H1 (cell line): ENCODE measurements around the gene PKNOX1. TPM values are rescaled to one million over a fixed set of nuclear protein-coding genes. Genes with fewer than 3 reads are reported as not detected.

Experiments
- CTCF ChIA-PET: fragments of 300-600 bp; sonication (Branson Sonifier 250); formaldehyde crosslinking; loops from one replicate; lab custom pipeline; 2021; ENCODE audit not compliant: partially characterized antibody; lab: Charles Lee
- POLR2A ChIA-PET: fragments of 300-600 bp; sonication (Branson Sonifier 250); formaldehyde crosslinking; loops from one replicate; lab custom pipeline; 2021; ENCODE audit warnings: inconsistent platforms; ENCODE audit not compliant: partially characterized antibody; lab: Charles Lee
- DNase-seq, 2 experiments: peaks; one replicate each; pipeline versions ENCODE4 v3.0.0 to v3.0.0-alpha.2; 2010 to 2022; ENCODE audit warnings: low spot score in 2 of 2, low read depth in 1 of 2, mixed read lengths in 1 of 2
- FAIRE-seq: peaks from 2 replicates; lab custom pipeline; 2011; peaks lifted over from hg19 to GRCh38; lab: Jason Lieb, UNC
- H2AFZ ChIP-seq: 2 replicates; pipeline ENCODE4 v1.8.1; 2012; ENCODE audit warnings: low read length, inconsistent platforms
- H2AK5ac ChIP-seq: 2 replicates; pipeline ENCODE4 v1.6.1; 2013; ENCODE audit warnings: low read depth, low read length
- H2BK120ac ChIP-seq: replicated peaks from 2 replicates; pipeline ENCODE3; 2013; ENCODE audit warnings: low read depth, low read length, inconsistent platforms
- H2BK12ac ChIP-seq: 2 replicates; pipeline ENCODE4 v1.6.1; 2013; ENCODE audit warnings: low read depth, low read length
- H2BK15ac ChIP-seq: 2 replicates; pipeline ENCODE4 v1.6.1; 2013; ENCODE audit warnings: low read length
- H2BK20ac ChIP-seq: 2 replicates; pipeline ENCODE4 v1.6.1; 2013; ENCODE audit warnings: low read length
- H2BK5ac ChIP-seq: 2 replicates; pipeline ENCODE4 v1.6.1; 2013; ENCODE audit warnings: low read depth, low read length
- H3K14ac ChIP-seq: 2 replicates; pipeline ENCODE4 v1.6.1; 2013; ENCODE audit warnings: inconsistent platforms; ENCODE audit not compliant: insufficient read length
- H3K18ac ChIP-seq: 2 replicates; pipeline ENCODE4 v1.6.1; 2013; ENCODE audit warnings: low read length; ENCODE audit errors: extremely low read depth
- H3K23ac ChIP-seq: 2 replicates; pipeline ENCODE4 v1.6.1; 2013; ENCODE audit warnings: inconsistent platforms; ENCODE audit not compliant: insufficient read length
- H3K23me2 ChIP-seq: 2 replicates; pipeline ENCODE4 v1.6.1; 2013; ENCODE audit warnings: low read depth, low read length
- H3K27ac ChIP-seq: 2 replicates; pipeline ENCODE4 v1.6.1; 2011; ENCODE audit warnings: low read depth, low read length, inconsistent platforms
- H3K27me3 ChIP-seq, 4 experiments: replicated peaks in 1 of 4; 1 replicate in 1 of 4; 2 replicates in 3 of 4; pipeline versions ENCODE4 v1.6.1 to v1.8.1; 2011 to 2013; ENCODE audit warnings: low read length in 3 of 4, mild to moderate bottlenecking in 3 of 4, inconsistent platforms in 2 of 4, mixed read lengths in 2 of 4, moderate library complexity in 1 of 4; ENCODE audit not compliant: control insufficient read depth in 3 of 4, insufficient read depth in 3 of 4; ENCODE audit errors: extremely low read depth in 1 of 4
- H3K36me3 ChIP-seq, 4 experiments: 2 replicates each; pipeline versions ENCODE4 v1.6.1 to v1.8.1; 2011 to 2013; ENCODE audit warnings: mild to moderate bottlenecking in 4 of 4, low read length in 3 of 4, moderate library complexity in 2 of 4, control low read depth in 1 of 4, inconsistent platforms in 1 of 4; ENCODE audit not compliant: insufficient read depth in 4 of 4, control insufficient read depth in 2 of 4
- H3K4ac ChIP-seq: replicated peaks from 2 replicates; pipeline ENCODE3; 2013; ENCODE audit warnings: low read length, low read depth, mixed read lengths, inconsistent platforms; ENCODE audit not compliant: insufficient read length
- H3K4me1 ChIP-seq, 4 experiments: replicated peaks in 1 of 4; 1 replicate in 1 of 4; 2 replicates in 3 of 4; pipeline versions ENCODE4 v1.6.1 to v1.8.1; 2011 to 2013; ENCODE audit warnings: low read length in 3 of 4, inconsistent platforms in 2 of 4, mixed read lengths in 1 of 4; ENCODE audit not compliant: insufficient read depth in 4 of 4, control insufficient read depth in 3 of 4
- H3K4me2 ChIP-seq, 2 experiments: 2 replicates each; pipeline versions ENCODE4 v1.6.1 to v1.8.1; 2011 to 2013; ENCODE audit warnings: low read depth in 2 of 2, low read length in 2 of 2, control low read depth in 1 of 2, inconsistent platforms in 1 of 2, mild to moderate bottlenecking in 1 of 2; ENCODE audit not compliant: insufficient read depth in 1 of 2
- H3K4me3 ChIP-seq, 4 experiments: fragments of 200-600, 300-600 bp in 1 of 4; sonication (generic), shearing (Covaris generic), sonication (Bioruptor Twin) in 1 of 4; 2 replicates each; pipeline versions ENCODE4 v1.5.1 to v1.8.1; 2011 to 2016; ENCODE audit warnings: low read length in 4 of 4, low read depth in 3 of 4, control low read depth in 2 of 4, inconsistent platforms in 2 of 4, mild to moderate bottlenecking in 2 of 4, mixed read lengths in 1 of 4, moderate library complexity in 1 of 4; ENCODE audit not compliant: insufficient read depth in 2 of 4; ENCODE audit errors: extremely low read depth in 1 of 4
- H3K56ac ChIP-seq: replicated peaks from 2 replicates; pipeline ENCODE3; 2013; ENCODE audit warnings: low read depth, mild to moderate bottlenecking, mixed read lengths, low read length, inconsistent platforms; ENCODE audit not compliant: insufficient read length
- H3K79me1 ChIP-seq: 2 replicates; pipeline ENCODE4 v1.6.1; 2013; ENCODE audit warnings: low read depth, low read length, control low read depth
- H3K79me2 ChIP-seq, 2 experiments: 2 replicates each; pipeline versions ENCODE4 v1.6.1 to v1.8.1; 2012 to 2013; ENCODE audit warnings: low read length in 2 of 2, mild to moderate bottlenecking in 2 of 2, inconsistent platforms in 1 of 2; ENCODE audit not compliant: insufficient read depth in 2 of 2, control insufficient read depth in 1 of 2
- H3K9ac ChIP-seq, 4 experiments: replicated peaks in 1 of 4; 1 replicate in 1 of 4; 2 replicates in 3 of 4; pipeline versions ENCODE4 v1.6.1 to v1.8.1; 2011 to 2013; ENCODE audit warnings: low read depth in 3 of 4, low read length in 3 of 4, control low read depth in 2 of 4, mild to moderate bottlenecking in 2 of 4, moderate library complexity in 2 of 4, inconsistent platforms in 1 of 4; ENCODE audit errors: extremely low read depth in 1 of 4
- H3K9me3 ChIP-seq, 2 experiments: 2 replicates each; pipeline versions ENCODE4 v1.6.1 to v1.8.1; 2012 to 2013; ENCODE audit warnings: mild to moderate bottlenecking in 2 of 2, moderate library complexity in 2 of 2, control low read depth in 1 of 2, inconsistent platforms in 1 of 2, low read depth in 1 of 2, low read length in 1 of 2, mixed read lengths in 1 of 2; ENCODE audit not compliant: insufficient read depth in 2 of 2
- H4K20me1 ChIP-seq, 2 experiments: replicated peaks in 1 of 2; 2 replicates each; pipeline versions ENCODE3 to v1.8.1; 2011 to 2013; ENCODE audit warnings: inconsistent platforms in 2 of 2, low read length in 2 of 2, mild to moderate bottlenecking in 1 of 2; ENCODE audit not compliant: insufficient read depth in 2 of 2, control insufficient read depth in 1 of 2
- H4K5ac ChIP-seq: 2 replicates; pipeline ENCODE4 v1.6.1; 2013; ENCODE audit warnings: low read length, low read depth, mixed read lengths, inconsistent platforms; ENCODE audit not compliant: insufficient read length
- H4K8ac ChIP-seq: 2 replicates; pipeline ENCODE4 v1.8.0; 2013; ENCODE audit warnings: mild to moderate bottlenecking, moderate library complexity, low read length, inconsistent platforms; ENCODE audit not compliant: insufficient read depth; ENCODE audit errors: extremely low read depth
- H4K91ac ChIP-seq: replicated peaks from 2 replicates; pipeline ENCODE3; 2013; ENCODE audit warnings: low read length, mixed read lengths, inconsistent platforms; ENCODE audit not compliant: insufficient read length
- BRCA1 ChIP-seq: IDR thresholded peaks from 2 replicates; pipeline ENCODE4 v1.6.1; 2012; ENCODE audit warnings: low read depth, low read length, improper control_type of control experiment
- CREB1 ChIP-seq: IDR thresholded peaks from 2 replicates; pipeline ENCODE4 v1.6.1; 2012; ENCODE audit warnings: inconsistent platforms
- FOSL1 ChIP-seq: IDR thresholded peaks from 2 replicates; pipeline ENCODE4 v1.6.1; 2011; ENCODE audit warnings: mild to moderate bottlenecking, low read depth, low read length, moderate library complexity; ENCODE audit not compliant: insufficient read depth
- GTF2F1 ChIP-seq: IDR thresholded peaks from 2 replicates; pipeline ENCODE4 v1.6.1; 2012; ENCODE audit warnings: low read depth, low read length, improper control_type of control experiment, borderline replicate concordance
- HDAC6 ChIP-seq: IDR thresholded peaks from one replicate; pipeline ENCODE4 v1.7.1; 2012; ENCODE audit warnings: low read depth, mild to moderate bottlenecking, inconsistent platforms, low read length, moderate library complexity
- JUN ChIP-seq: IDR thresholded peaks from 2 replicates; pipeline ENCODE4 v1.6.1; 2011; ENCODE audit warnings: low read depth, mild to moderate bottlenecking, improper control_type of control experiment, low read length
- JUND ChIP-seq: IDR thresholded peaks from 2 replicates; pipeline ENCODE4 v1.6.1; 2011; ENCODE audit warnings: mild to moderate bottlenecking, improper control_type of control experiment, low read length
- SIRT6 ChIP-seq: IDR thresholded peaks from one replicate; pipeline ENCODE4 v1.7.1; 2012; ENCODE audit warnings: low read length, inconsistent platforms
- TBP ChIP-seq: IDR thresholded peaks from 2 replicates; pipeline ENCODE4 v1.6.1; 2011; ENCODE audit warnings: low read depth, low read length, improper control_type of control experiment
- TCF12 ChIP-seq: IDR thresholded peaks from 2 replicates; pipeline ENCODE4 v1.6.1; 2011; ENCODE audit warnings: low read depth, mild to moderate bottlenecking, low read length
- WGBS, 2 experiments: shearing (Covaris generic) in 1 of 2; methylation state at CpG; one replicate each; pipeline versions ENCODE4 v1.1.6 to v1.1.7; 2013 to 2015; ENCODE audit warnings: low lambda C conversion rate in 2 of 2, mixed read lengths in 2 of 2, inconsistent platforms in 1 of 2, low coverage in 1 of 2, missing lambda C conversion rate in 1 of 2; ENCODE audit not compliant: insufficient replicate concordance in 2 of 2, insufficient coverage in 1 of 2, insufficient read length in 1 of 2; ENCODE audit errors: extremely low coverage in 1 of 2, missing lambda C conversion rate in 1 of 2; 5-methylcytosine and 5-hydroxymethylcytosine counted together
- polyA plus RNA-seq, 7 experiments: library from polyadenylated mRNA; depleted of rRNA in 3 of 7; stranded (reverse) in 5 of 7; unstranded in 2 of 7; fragments of >200 nt in 5 of 7; fragments of 200-250 nt in 2 of 7; gene quantifications; 1 replicate in 5 of 7; 2 replicates in 1 of 7; 4 replicates in 1 of 7; pipeline versions ENCODE4 v1.2.1 to v1.2.3, GENCODE V29; 2011 to 2013; ENCODE audit warnings: missing spikeins in 2 of 7, mixed read lengths in 2 of 7
- total RNA-seq: library from RNA; stranded (reverse); fragmentation: NEBNext Ultra II Directional; extraction: Animal tissue kit (Norgen Biotek cat#: 25700); gene quantifications from 2 replicates; pipeline ENCODE4 v1.2.1, GENCODE V29; 2021

The PKNOX1 gene
- total and polyA plus RNA-seq, 2 of the 8 experiments (the other 6 are each of a cell fraction or from before 2014, with no cell fraction given): 20.4 to 31.9 TPM

- Histone ChIP-seq H3K23ac (no peak overlapping the region), H3K56ac (no peak overlapping the region), H3K4me2 (no peak overlapping the region), H3K4me3 (no peak overlapping the region), H3K79me1 (peaks cover 2% of the 10 kb centered on the region; the same call in 1 of the 2 replicates), H3K27me3 (no peaks in the 10 kb centered on the region), H4K5ac (no peak overlapping the region), H3K9me3 (no peaks in the 10 kb centered on the region), H3K14ac (no peak overlapping the region), H3K4me1 (0 out of 7 replicates have a peak, but pooled peaks cover 0 to 2% (median 0%) of the 10 kb centered on the region in 4 experiments), H2BK5ac (no peak overlapping the region), H3K23me2 (0 out of 2 replicates have a peak, but pooled peaks cover 2% of the 10 kb centered on the region), H3K18ac (no peak overlapping the region), H3K79me2 (no peaks in the 10 kb centered on the region), H4K91ac (no peak overlapping the region), H2BK20ac (no peak overlapping the region), H2AFZ (no peak overlapping the region), H3K36me3 (peaks cover 5 to 35% (median 10%) of the 10 kb centered on the region in 4 experiments; a peak in 6 of 8 replicates), H3K4ac (no peak overlapping the region), H2BK12ac (no peak overlapping the region), H2AK5ac (no peak overlapping the region), H2BK15ac (no peak overlapping the region), H4K8ac (no peak overlapping the region), H3K9ac (no peak overlapping the region), H3K27ac (no peak overlapping the region), H4K20me1 (no peaks in the 10 kb centered on the region), H2BK120ac (no peak overlapping the region)
- POLR2A ChIA-PET: interaction anchor here (2.2 kb wide), 1 partner anchor 10 kb away, joined by 5 read pairs; no protein-coding TSS in a partner anchor
- CTCF ChIA-PET: no interaction called here
- DNase-seq (no peak), FAIRE-seq (no peak)
- 91% methylated on average over 17 of the region's 17 CpGs; no CpG with 5 or more reads in 1 of the 2 experiments for WGBS, 2 experiments
- no peak for TF ChIP-seq GTF2F1
- no peak for TF ChIP-seq SIRT6
- no peak for TF ChIP-seq HDAC6
- no peak for TF ChIP-seq CREB1
- no peak for TF ChIP-seq TCF12
- TF ChIP-seq BRCA1: no peak
- no peak for TF ChIP-seq FOSL1
- no peak for TF ChIP-seq TBP
- no peak for TF ChIP-seq JUN
- TF ChIP-seq JUND: no peak
Measured at GRCh38 chr21:43024439-43025136, 50.2 kb downstream of the PKNOX1 start.
